Mesenchymal stem cell (in vitro differentiated cells and primary cell): Measurements from ENCODE around the gene LSM10. TPM values are rescaled to one million over a fixed set of nuclear protein-coding genes. Genes with fewer than 3 reads are reported as not detected.

Experiments used
- small RNA-seq: library from polyadenylated mRNA; stranded (forward); fragments of <200 nt; extraction: miRNeasy Mini kit (QIAGEN cat#:217004); gene quantifications from one replicate; pipeline ENCODE3, GENCODE V24; 2013; ENCODE audit warnings: low read depth

The LSM10 gene

Small RNA genes lying within 50 kb of the gene (small RNA-seq; reads per million reads assigned to genes)
- gene RNU4-27P (not detected), gene SNORA63C (2.3 reads per million)
